Ureter (tissue), 1 donor: ENCODE results near the gene GALNT18. TPM values are rescaled to one million over a fixed set of nuclear protein-coding genes. Genes with fewer than 3 reads are reported as not detected.

Experiments used
- DNase-seq: peaks from one replicate; pipeline ENCODE4 v3.0.0-alpha.2; 2020; ENCODE audit warnings: low spot score
- total RNA-seq: library from RNA; stranded (reverse); gene quantifications from one replicate; pipeline ENCODE4 v1.2.4, GENCODE V29; 2023
- donor health status: DM: yes; HTN: yes; CAD: no.

GALNT18 gene
- 13.3 TPM for total RNA-seq

DNA sequence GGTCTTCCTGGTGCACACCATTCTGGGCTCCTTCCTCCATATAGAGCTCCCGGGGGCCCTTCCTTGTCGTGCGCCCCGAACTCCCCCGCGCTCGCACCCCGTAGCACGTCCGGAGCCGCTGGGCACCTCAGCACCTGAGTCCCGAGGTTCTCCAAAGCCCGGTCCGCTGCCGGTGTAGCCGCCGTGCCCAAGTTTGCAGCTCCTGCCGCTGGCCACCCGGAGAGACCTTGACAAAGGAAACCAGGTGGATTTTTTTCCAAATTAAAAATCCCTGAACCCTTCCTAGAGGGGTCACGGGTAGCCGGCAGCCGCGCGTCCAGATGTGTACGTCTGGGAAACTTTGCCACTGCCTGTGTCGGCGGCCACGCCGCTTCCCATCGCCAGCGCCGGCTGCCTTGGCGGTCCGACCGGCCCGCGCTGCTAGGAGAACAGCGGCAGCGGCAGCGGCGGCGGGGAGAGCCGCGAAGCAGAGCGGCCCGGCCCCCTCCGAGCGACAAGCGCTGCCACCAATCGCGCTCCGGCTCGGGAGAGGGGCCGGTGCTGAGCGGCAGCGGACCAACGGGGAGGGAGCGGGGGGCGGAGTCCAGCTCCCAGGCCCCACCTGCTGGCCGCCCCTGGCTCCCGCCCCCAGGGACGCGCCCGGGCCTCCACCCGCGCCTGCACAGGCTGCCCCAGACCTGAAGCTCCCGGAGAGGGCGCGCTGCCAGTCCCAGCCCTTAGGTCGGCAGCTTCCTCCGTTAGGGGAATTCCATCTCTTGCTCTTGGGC, at the start of gene GALNT18:
TSS of gene GALNT18 (minus strand) at position 433 of the 767 bp plus-strand sequence.
- DNase-seq: peak; percentile 91

DNA sequence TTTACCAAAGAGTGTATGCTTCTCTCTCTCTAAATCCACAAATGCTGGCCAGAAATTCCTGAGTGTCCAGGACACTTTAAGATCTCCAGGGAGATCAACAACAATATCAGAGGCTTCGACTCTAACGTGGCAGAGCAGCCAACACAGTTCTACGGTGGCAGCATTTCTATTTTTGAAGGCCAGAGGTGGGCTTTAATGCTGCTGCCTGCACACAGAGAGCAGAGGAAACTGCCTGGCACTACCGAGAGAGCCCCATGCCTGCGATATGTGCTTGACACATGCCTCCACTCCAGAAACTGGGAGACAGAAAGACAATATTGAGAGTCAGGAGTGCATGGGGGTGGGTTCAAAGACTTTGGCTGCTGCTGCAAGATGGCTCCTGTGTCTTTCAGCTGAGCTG, 48.8 kb upstream of the GALNT18 start:
- DNase-seq: no peak

DNA sequence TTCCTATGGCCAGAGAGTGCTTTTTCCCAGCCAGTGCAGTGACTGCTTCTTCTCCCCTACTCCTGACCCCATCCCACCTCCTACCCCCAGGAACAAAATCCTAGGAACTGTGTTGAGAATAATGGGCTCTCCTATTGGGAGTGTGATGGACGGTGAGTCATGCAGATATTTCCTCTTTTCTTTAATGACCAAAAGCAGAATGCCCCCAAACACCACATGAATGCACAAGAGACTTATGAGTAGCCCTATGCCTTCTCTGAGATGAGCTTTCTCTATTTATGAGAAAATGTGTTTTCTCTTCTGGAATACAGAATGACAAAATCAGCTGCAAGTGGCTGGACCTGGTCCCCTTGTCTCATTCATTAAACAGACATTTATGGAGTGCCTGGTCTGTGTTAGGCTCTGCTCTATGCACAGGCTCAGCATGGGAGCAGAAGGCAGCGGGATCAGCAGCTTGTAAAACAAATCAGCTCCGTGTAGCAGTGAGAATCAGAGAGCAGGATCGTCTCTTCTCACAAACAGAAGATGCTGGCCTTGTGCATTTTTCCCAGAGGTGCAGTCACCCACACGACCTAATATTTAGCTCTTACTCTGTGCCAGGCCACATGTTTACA, 47.5 kb upstream of the GALNT18 start:
- DNase-seq: no peak

DNA sequence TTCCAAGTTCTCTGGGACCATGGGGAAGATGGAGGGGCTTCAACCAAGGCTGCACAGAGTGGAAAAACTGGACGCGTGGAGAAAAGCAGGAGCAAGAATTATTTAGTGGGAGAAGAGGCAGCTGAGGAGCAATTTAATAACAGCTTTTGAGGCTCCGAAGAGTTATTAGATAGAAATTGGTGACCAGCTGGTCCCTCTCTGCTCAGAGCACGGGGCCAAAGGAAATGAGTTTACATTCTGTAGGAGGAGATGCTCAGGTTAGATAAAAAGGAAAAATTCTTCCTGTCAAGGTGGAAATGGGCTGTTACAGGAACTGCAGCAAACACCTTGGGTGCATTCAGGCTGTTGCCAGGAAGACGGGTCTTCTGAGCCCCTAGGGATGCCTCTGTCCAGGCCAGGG, 47.0 kb upstream of the GALNT18 start:
- no peak for DNase-seq

DNA sequence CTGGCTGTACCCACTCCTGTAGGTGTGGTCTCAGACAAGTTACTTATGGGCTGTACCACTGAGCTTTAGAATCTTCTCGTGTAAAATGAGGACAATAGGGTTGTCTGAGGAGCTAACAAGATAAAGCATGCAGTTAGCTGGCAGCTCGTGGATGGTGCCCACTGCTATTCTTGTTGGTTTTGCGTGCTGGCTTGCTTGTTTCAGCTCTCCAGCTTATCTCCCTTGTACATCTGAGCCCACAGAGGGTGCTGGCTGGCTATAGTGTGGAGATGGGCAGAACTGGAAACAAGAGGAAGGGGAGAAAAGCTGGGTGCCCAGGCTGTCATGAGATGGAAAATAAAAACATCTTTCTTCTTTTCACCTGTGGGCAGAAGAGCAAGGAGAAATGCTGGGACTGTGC, 46.5 kb upstream of the GALNT18 start:
- no peak for DNase-seq

DNA sequence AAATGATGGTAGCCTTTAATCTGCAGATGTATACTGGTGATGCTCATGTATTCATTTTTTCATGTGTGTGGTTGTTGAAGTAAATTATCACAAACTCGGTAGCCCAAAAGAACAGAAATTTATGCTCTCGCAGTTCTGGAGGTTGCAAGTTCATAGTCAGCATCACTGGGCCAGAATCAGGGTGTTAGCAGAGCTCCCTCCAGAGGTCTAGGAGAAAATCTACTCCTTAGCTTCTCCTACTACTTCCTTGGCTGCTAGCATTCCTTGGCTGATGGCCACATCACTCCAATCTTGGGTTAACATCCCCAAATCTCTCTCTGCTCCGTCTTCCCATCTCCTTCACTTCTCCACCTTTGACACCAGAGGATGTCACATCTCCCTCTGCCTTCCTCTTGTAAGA, 45.3 kb upstream of the GALNT18 start:
- no peak for DNase-seq

DNA sequence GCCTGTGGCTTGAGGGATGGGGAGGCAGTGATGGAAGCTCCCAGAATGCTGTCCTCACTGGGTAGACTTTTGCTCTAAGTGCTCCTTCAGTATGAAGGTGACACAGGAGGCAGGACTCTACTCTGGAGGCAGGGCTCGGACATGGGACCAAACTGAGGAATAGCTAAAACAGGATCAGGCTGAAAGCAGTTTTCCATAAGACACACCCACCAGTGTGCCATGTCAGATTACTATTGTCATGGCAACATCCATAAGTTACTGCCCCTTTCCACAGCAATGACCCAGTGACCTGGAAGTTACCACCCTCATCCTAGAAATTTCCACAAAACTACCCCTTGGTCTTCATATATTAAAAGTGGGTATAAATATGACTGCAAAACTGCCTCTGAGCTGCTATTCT, 43.6 kb upstream of the GALNT18 start:
- no peak for DNase-seq

DNA sequence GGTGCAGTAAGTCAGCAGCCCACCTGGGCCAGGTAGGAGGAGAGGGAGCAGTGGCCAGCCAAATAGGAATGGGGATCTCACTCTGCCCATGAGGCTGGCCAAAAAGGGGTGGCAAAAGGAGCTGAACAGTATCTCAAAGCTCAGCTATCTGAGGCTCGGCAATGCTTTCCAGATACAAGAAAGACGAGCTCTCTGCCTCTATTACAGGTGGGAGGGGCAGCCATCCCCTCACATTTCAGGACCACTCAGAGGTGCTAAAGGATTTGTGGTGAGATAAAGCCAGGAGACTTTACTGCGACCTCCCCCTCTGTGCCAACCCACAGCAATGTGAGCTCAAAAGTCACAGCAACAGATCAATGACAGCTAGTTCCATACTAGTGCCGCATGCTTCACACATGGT, 42.1 kb upstream of the GALNT18 start:
- DNase-seq: no peak

DNA sequence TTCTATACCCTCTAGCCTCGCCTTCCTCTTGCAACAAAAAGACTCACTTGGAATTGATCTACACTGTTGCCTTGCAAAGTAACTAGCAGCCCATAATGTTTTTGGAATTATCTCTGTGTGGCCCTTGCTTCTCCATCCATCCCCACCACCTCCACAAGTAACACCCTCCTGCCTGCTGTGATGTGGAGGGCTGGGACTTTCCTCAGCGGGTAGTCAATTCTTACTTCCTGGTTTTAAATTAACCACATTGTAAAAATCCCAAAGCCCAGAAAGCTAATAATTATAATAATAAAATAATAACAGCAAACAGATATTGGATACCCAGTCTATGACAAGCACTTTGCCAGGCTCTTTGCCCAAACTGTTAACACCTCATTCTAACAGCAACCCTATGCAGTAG, 40.8 kb upstream of the GALNT18 start:
- no peak for DNase-seq

DNA sequence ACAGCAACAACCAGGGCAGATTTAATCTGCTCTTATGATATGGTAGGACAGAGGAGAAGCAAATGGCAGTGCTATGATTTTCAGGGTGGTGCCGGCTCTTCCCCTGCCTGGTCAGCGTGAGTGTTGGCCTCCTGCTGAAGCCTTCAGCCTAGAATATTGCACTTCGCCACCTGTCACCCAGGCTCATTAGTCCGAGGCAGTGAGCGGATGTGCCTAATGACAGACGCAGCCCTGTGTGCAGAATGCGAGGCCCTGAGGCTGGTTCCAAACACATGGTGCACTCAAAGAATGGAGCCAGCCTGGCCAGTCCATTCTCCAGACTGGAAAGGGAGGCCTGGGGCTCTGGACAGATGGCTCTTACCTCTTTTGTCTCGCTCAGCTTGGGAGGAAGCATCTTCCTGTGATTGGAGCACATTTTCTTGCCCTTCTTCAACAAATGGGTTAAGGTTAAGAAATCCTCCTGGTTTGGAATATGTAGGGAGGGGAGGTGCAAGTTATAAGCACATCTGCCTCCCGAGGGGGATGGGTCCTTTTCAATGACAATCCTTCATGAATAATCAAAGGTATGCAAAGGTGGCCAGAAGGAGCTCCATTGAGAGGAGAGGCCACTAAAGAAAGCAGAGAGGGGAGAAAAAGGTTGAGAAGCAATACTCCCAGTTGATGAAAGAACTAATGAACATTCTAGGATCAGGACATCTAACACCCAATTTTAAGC, 39.7 kb upstream of the GALNT18 start:
- DNase-seq: no peak

DNA sequence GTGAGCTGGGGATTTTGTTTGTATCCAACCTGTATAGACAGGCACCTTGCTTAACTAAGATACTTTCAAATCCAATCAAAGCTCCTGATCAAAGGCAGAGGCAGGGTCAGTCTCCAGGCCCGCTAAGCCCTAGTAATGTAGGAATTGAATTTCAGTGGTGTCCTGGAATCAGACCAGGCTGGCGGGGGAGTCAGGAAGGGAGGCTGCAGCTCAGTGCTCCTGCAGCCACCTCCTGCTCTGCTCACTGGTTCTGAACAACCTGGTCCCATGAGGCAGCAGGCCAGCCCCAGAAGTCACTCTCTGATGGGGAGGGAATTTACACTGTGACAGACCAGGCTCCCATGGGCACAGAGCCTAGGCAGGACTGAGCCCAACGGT, 38.5 kb upstream of the GALNT18 start:
- DNase-seq: no peak

DNA sequence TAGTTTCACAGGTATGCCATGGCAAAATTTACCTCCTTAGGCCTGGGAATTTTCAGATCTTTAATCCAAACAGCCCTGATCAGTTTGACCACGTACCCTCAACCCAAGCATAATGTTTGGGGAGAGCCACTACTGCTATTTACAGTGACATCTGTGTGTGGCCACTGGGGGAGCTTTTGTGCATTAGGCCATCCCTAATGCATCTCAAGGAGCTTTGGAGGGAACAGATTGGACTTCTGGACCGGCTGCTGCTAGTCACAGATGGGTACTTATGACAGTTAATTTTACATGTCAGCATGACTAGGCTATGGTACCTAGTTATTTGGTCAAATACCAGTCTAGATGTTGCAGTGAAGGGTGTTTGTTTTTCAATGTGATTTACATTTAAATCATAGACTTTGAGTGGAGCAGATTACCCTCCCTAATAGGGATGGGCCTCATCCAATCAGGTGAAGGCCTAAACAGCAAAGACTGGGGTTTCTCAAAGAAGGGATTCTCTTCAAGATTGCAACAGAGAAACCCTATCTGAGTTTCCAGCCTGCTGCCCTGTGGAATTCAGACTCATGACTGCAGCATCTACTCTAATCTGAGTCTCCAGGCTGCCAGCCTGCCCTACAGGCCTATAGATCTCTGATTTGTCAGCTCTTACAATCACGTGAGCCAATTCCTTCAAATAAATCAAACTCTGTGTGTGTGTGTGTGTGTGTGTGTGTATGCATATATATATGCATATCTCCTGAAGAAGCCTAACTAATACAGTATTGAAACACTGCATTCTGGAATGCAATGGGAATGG, 38.0 kb upstream of the GALNT18 start:
- no peak for DNase-seq

DNA sequence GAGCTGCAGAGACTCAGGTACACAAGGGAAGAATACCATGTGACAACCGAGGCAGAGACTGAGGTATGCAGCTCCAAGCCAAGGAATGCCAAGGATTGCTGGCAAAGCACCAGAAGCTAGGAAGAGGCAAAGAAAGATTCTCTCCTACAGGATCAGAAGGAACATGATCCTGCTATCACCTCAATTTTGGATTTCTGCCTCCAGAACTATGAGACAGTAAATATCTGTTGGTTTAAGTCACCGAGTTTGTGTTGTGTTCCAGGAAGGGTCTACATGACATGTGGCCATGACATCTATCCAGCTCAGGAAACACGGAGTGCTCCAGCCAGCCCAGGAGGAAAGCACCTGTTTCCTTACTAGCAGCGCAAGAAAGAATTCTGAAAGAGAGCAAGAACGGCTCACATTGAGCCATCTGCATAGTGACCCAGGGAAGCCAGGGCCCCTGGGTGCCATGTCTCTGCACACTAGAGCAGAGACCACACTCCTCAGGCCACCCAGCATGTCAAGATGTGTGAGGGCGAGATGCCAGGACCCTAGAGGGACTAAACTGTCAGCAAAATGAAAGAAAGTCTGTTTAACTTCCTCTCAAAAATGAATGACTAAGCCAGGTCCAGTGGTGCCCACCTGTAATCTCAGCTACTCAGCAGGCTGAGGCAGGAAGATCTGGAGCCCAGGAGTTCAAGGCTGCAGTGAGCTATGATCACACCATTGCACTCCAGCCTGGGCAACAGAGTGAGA, 35.6 kb upstream of the GALNT18 start:
- DNase-seq: no peak

DNA sequence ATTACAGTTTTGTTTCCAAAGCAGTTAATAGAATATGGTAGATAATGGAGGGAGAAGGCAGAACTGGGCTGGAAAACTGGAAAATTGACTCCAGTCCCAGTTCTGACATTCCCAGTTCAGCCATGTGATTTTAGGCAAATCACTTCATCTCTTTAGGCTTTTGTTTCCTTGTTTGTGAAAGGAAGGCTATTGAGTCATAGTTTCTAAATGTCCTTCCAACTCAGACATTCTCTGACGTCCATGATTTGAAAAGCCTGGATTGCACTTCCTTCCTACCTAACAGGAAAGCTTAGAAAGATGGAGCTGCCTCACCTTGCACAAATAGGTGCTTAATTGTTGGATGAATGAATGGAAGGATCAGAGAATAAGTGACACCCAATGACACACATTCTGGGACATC, 19.8 kb upstream of the GALNT18 start:
- no peak for DNase-seq

DNA sequence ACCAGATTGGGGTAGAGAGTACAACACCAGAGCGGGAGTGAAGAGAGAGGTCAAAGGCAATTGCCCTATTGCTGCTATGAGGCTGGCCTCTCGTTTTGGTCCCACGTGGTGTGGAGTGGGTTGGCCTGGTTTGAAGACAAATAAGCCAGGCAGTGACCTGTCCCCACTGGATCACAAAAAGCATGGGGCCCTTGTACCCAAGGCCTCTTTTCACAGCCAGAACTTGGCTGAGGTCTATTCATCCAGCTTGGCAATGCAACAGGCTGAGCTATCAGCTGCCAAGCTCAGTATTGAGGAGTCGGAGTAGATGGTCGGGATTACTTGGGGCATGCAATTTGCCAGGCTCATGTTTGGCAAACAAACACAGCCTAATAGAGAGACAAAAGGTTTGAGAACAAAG, 19.2 kb upstream of the GALNT18 start:
- DNase-seq: no peak

DNA sequence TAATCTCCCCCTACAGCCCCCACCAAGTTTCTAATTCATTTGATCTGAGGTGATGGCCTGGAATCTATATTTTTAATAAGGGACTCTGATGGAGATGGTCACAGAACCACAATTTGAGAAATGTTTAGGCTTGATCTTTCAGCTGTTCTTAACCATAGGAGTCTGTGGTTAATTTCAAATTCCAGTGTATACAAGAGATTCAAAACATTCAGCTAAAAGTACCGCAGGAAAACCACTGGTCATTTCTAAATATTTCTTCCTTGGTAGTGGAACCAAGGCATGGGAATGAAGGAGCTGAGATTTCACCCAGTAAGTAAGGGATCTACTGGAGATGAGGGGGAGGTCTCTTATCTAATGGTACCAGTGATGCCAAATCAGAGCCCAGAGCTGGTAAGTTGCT, 18.3 kb upstream of the GALNT18 start:
- DNase-seq: no peak

DNA sequence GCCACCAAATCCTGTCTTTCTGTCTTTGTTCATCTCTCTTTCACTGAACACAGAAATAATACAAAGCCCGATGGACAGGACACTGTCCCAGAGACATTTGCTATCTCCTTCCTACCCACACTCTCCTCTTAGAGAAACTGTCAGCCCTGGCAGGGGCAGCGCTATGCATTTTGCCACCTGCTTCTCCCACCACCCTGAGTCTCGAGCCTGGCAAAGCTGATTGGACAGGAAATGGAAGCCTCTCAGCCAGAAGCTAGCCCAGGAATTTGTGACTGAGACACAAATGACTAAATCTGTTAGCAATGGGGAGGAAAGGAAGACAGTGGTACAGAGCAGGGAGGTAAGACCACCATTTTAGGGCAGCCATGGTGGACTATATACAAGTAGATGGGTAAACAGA, 14.9 kb upstream of the GALNT18 start:
- no peak for DNase-seq

DNA sequence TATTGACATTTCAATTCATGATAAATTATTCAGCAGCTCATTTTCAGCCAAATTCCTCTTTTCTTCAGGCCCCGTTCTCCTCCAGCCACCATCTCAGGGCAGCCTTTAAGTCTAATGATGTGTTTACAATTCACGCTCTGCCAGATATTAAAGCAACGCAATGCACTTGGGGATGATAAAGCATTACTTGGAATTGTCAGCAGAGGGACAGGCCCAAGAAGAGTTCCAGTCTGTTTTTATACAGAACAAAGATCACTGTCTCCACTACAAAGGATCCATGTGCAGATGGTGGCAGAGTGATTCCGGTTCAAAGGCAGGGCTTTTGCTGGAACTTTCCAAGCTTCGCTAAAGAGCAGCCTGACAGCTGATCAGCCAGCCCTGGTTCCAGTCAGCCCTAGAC, 13.6 kb upstream of the GALNT18 start:
- no peak for DNase-seq

DNA sequence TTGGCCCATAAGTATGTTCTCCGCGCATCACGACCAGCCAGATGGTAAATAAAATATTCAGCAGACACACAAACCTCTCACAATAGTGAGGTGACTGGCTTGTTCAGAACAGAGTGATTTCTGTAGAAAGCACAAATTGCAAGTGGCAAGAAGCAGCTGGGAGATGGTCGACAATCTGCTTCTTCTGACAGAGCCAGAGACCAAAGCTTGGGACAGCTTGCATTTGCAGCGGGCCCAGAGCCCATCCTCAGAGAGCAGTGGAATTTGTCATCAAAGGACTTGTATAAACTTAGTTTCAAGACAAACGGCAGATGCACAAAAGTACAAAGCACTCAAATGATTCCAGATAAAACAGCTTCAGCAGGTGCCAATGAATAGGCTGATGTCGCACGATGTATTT, 7.6 kb upstream of the GALNT18 start:
- no peak for DNase-seq

DNA sequence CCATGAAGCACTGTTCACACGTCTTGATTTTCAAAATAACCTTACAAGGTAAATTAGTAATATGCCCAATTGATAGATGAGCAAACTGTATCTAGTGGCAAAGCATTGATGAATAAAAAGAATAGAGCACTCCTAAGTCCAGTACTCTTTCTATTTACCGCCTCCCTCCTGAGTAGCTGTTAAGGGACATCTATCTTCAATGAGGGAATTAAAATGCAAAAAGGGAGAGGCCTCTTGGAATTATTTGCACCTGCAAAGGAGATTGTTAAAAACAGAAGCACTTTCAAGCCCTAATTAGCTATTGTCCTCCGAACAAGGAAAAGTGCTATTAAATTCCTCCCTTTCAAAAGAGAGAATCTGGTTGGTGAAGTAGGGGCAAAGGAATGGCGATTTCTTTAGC, 6.8 kb upstream of the GALNT18 start:
- DNase-seq: no peak

DNA sequence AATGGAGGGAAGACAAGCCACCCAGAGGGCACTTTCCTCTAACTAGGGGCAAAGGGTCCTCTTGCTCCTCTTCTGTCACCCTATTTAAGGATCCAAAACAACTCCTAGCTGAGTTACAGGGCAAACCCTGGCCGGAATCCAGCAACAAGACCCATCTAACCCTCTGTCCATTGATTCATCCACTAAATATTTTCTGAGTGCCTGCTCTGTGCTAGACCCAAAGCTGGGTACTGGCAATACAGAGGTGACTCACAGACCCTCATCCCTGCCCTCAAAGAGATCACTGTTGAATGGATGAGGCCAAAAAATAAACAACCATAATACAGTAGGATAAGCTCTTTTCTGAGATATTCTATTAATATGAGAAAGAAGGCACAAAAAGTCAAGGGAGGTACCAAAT, 4.3 kb upstream of the GALNT18 start:
- no peak for DNase-seq

DNA sequence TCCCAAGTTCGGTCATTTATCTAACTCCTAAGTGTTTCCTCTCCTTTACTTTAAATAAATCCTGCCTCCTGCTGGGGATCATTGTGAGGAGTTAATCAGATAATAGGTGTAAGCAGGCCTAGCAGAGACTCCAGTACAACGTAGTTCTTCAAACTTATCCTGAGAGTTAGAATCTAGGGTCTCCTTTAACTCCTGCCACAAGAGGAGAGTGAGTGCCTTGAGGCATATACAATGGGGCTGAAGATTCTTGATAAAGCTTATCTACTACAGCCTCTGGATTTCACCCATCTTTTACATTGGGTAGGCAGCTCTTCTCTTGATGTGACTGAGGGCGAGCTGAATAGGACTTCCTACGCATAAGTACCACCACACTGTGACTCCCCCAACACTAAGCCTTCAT, 3.1 kb upstream of the GALNT18 start:
- DNase-seq: no peak
